ENCODE data around the gene ITFG2. TPM values are rescaled to one million over a fixed set of nuclear protein-coding genes. Genes with fewer than 3 reads are reported as not detected.

ITFG2 gene
- total RNA-seq, 1 experiment from 2014 or later = 41.6 TPM

GRCh38 chr12:2813214-2814185 is 1.0 kb downstream of the ITFG2 start:
- DNase-seq = peak; percentile 67
- H2AFZ ChIP-seq (ENCODE audit: low read length) = no peak overlapping the region
- no peak overlapping the region for H3K18ac ChIP-seq (ENCODE audit: insufficient read length, low read depth, low read length)

More at GRCh38 chr12:2813214-2814185, 1.0 kb downstream of the ITFG2 start:
- no CpG with 5 or more reads among the region's 10 CpGs for WGBS (ENCODE audit: extremely low coverage, insufficient read length, low lambda C conversion rate)
- no peak overlapping the region for H2BK5ac ChIP-seq (ENCODE audit: insufficient read length, low read length)
- H3K4me3 Mint-ChIP-seq = peak overlapping the region; percentile 95 to 100
- no peak overlapping the region for H2BK12ac ChIP-seq (ENCODE audit: insufficient read length, low read depth, low read length)
- no peaks in the 10 kb centered on the region for H3K23me2 ChIP-seq (ENCODE audit: insufficient read length, low read depth, low read length, poor library complexity, severe bottlenecking)
- H2BK120ac ChIP-seq (ENCODE audit: low read depth, low read length, poor library complexity, severe bottlenecking) = no peak overlapping the region
- peak overlapping the region; percentile 100; a peak in 6 of 7 replicates for H3K27ac Mint-ChIP-seq
- peaks cover 13 to 14% of the 10 kb centered on the region in 2 experiments for H3K4me1 Mint-ChIP-seq
- H4K8ac ChIP-seq (replicated peaks; ENCODE audit: insufficient read length, low read depth, low read length) = no peak overlapping the region
- peak; percentile 78 for TF ChIP-seq CTCF (conservative IDR thresholded peaks at IDR 0.05)
- H4K20me1 ChIP-seq (ENCODE audit: control insufficient read depth, insufficient read depth, insufficient read length) = no peaks in the 10 kb centered on the region
- H3K4me1 ChIP-seq (ENCODE audit: insufficient read depth, low read length) = no peaks in the 10 kb centered on the region
- H3K56ac ChIP-seq (ENCODE audit: insufficient read length, low read depth, low read length) = no peak overlapping the region
- peaks cover 16 to 25% (median 20%) of the 10 kb centered on the region in 3 experiments for H3K36me3 Mint-ChIP-seq (ENCODE audit: insufficient read depth in 1 of 3, low read depth in 3 of 3)
- no peaks in the 10 kb centered on the region; the same call in 1 of the 2 replicates for H3K27me3 Mint-ChIP-seq (ENCODE audit: low read depth)
- H2BK20ac ChIP-seq (ENCODE audit: low read depth, low read length, poor library complexity, severe bottlenecking) = no peak overlapping the region
- no peak overlapping the region for H4K5ac ChIP-seq (ENCODE audit: insufficient read length, low read depth, low read length)
- peak overlapping the region; percentile 36 for H3K9ac ChIP-seq (ENCODE audit: extremely low read depth, insufficient read length, low read length)
- H2BK15ac ChIP-seq (ENCODE audit: low read depth, low read length) = no peak overlapping the region
- no peak overlapping the region for H3K14ac ChIP-seq (ENCODE audit: insufficient read depth, low read length)
- H2AK5ac ChIP-seq (ENCODE audit: insufficient read length, low read length) = no peak overlapping the region
- no peak overlapping the region for H3T11ph ChIP-seq (ENCODE audit: low read length)
- no peaks in the 10 kb centered on the region for H3K27me3 ChIP-seq (ENCODE audit: insufficient read depth, low read length)
- no peak overlapping the region for H3K4ac ChIP-seq (ENCODE audit: low read depth, low read length)
- H3K27ac ChIP-seq (ENCODE audit: insufficient read length, low read depth, low read length) = no peak overlapping the region
- H3K9me3 ChIP-seq (ENCODE audit: control insufficient read depth, low read depth, low read length) = no peaks in the 10 kb centered on the region
- H3K9me3 Mint-ChIP-seq = no peaks in the 10 kb centered on the region; a peak in 1 of 5 replicates
- peak overlapping the region; percentile 36 for H3K4me2 ChIP-seq (ENCODE audit: insufficient read depth, insufficient read length, low read length)
- no peaks in the 10 kb centered on the region for H3K79me2 ChIP-seq (ENCODE audit: insufficient read depth, low read length)
- H3K23ac ChIP-seq (ENCODE audit: insufficient read length, low read depth, low read length) = no peak overlapping the region
- no peaks in the 10 kb centered on the region for H3K79me1 ChIP-seq (ENCODE audit: insufficient read depth, low read depth, low read length, poor library complexity, severe bottlenecking)
- H4K91ac ChIP-seq (ENCODE audit: insufficient read length, low read depth, low read length) = no peak overlapping the region
